Midbrain (tissue), 1 donor: ENCODE results near the gene SLX9.
"Not testable (repeated sequence)": the region's sequence is repeated elsewhere in the genome, so short reads cannot be mapped to it uniquely, and the experiment has no call there.

Source experiments
- DNase-seq: peaks from one replicate; lab custom pipeline; 2025; lab: John Stamatoyannopoulos, UW

The SLX9 gene

GRCh38 chr21:44902268-44903049 lies 37.4 kb upstream of the SLX9 start:
- no peak for DNase-seq

- DNase-seq, result no peak
Observed at GRCh38 chr21:44903050-44903685, 36.7 kb upstream of the SLX9 start.

DNA sequence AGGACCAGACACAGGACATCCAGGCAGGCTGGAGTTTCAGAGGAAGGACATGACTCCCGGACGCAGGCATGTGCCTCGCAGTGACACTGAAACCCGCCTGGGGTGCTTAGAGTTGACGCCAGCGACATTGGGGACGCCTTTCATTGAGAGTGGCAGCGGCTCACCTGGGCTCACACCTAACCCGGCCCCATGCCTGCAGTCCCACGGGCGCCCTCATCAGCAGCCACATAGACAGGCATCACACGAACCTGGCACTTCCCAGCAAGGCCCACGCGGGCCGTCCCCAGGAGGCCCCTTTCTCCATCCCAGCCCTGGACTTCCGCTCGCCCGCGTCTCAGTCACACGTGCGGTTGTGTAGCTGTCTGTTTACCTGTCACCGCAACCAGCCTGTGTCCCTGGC lies 36.1 kb upstream of the SLX9 start:
- no peak for DNase-seq

DNA sequence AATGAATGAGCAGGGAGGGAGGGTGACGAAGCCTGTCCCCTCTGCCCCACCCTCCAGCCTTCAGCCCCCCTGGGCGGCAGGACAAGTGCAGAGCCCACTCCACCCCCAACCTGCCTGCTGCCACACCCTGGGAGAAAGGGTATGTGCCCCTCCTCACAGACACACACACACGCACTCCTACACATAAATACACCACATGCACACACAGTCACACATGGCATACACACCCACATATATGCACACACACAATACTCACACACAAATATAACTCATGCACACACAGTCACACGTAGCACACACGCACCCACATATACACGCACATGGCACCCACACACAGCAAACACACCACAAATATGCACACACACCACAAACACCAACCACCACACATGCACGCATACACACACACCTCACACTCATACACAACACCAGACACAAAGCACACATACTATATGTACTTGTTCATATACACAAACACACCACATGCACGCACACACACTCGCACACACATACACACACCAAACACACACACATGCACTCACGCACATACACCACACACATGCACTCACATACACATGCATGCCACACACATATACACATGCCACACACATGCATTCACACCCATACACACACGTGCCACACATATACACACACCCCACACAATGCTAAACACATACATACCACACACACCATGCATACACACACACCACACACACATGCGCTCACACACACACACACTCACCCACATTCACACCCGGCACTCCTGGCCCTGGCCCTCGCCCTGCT lies 35.5 kb upstream of the SLX9 start:
- DNase-seq, result no peak

DNA sequence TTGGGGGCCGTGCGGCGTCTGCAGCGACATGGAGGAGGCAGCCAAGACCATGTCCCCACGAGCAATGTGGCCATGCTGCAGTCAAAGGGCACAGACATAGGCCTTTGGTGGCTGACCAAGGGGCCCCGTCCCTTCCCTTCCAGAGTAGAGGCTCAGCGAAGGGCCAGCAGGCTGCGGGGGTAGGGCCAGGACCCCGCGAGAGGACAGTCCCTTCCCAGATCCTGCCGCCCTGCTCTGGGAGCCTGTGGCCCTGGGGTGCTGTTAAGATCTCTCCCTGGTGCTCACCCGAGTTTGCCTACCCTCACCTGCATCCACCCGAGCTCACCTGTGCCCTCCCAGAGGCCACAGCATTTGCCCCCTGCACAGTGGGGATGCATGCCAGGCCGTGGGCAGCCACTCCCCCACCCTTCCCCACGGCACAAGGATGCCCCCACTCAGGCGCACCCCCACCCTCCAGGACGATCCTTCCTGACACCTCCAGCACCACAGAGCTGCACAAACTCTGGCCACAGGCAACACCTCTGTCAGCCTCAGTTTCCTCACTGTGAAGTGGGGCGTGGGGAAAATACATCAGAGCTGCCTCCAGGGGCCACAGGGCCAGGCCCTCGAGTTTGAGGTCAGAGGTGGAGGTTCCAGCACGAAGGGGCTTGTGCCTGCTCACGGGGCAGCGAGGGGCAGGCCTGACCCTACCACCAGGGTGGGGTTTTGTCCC lies 34.7 kb upstream of the SLX9 start:
- no peak for DNase-seq

GRCh38 chr21:44905728-44906090 lies 34.1 kb upstream of the SLX9 start:
- no peak for DNase-seq

DNA sequence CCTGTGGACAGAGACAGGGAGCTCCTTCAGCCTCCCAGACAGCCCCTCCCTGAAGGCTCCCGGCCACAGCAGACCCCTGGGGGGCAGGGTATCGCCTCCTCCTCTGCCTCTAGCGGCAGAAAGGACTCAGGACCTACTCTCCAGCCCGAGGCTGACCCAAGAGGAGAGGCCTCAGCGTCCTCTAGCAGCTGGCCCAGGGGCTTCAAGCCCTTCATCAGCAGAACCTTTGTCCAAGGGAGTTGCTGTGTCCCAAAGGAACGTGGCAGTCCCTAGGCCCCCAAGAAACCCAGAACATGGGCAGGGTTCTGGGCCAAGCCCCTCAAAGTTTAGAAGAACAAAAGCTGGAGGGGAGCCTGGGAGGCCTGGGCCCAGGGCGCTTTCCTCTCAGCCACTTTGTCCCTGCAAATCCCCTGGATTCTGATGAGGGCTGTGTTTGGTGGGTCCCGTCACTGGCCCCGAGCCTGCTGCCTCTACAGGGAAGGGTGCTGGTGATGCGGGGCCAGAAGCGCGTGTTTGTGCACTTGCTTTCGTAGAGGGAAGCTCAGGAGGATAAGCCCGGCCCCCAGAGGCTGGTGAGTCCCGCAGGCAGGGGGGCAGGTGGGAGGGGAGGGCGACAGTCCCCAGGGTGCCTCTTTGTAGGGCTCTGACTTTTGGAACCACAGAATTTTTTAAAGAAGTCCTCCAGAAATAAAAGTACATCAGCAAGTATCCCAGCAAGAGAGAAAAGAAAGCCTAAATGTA lies 32.4 kb upstream of the SLX9 start:
- DNase-seq, result no peak

DNA sequence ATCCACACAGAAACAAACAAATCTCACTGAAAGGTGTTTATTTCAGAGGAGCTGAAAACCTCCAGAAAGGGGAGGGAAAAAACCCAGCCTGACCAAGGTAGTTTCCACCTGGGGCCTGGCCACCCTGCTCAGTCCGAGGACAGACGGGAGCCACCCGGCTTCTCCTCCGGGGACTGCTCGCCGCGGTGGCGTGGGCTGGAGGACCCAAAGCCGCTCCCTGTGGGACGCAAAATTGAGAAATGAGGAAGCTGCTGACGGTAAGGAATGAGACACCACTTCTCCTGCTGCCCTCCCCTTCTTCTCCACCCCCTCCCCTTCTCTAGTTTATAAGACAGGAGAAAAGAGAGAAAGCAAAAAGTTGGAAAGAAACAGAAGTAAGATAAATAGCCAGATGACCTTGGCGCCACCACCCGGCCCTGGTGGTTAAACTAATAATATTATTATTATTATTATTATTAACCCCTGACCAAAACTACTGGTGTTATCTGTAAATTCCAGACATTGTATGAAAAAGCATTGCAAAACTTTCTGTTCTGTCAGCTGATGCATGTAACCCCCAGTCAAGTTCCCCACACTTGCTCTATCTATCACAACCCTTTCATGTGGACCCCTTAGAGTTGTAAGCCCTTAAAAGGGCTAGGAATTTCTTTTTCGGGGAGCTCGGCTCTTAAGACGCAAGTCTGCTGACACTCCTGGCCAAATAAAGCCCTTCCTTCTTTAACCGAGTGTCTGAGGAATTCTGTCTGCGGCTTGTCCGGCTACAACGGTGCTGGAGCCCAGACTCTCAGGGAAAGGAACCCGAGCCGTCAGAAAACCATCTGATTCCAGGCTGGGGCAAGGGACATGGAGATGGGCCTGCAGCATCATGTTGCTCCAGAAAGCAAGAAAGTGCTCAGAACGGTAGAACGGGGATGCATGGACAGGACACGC lies 31.6 kb upstream of the SLX9 start:
- DNase-seq, result peak; percentile 18

GRCh38 chr21:44908908-44909307 lies 30.9 kb upstream of the SLX9 start:
- DNase-seq, result no peak

DNA sequence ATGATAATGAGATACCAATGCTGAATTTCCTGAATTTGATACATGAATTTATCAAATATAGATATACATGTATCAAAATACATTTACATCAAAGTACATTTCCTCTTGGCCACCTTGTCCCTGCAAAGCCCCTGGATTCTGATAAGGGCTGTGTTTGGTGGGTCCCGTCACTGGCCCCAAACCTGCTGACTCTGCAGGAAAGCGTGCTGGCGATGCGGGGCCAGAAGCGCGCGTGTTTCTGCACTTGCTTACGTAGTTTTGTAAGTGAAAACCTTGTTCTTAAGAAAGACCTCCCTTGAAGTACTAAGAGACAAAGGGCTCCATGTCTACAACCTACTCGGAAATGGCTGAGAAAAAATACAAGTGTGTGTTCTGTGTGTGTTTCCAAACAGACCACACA lies 30.1 kb upstream of the SLX9 start:
- no peak for DNase-seq

GRCh38 chr21:44910229-44911067 lies 29.4 kb upstream of the SLX9 start:
- DNase-seq, result no peak

DNA sequence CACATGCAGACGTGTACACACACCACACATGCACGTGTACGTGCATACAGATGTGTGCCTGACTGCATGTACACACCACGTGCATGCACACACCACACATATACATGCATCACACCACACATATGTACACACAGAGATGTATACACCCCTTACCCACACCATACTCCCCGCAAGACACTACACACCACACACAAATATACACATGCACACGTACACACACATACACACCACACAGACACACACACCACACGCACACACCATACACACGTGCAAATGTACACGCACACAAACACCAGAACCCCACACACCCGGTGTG lies 28.8 kb upstream of the SLX9 start:
- no peak for DNase-seq

GRCh38 chr21:44911384-44912157 lies 28.3 kb upstream of the SLX9 start:
- DNase-seq, result peak; percentile 77

- no peak for DNase-seq
Observed at GRCh38 chr21:44912158-44912473, 27.7 kb upstream of the SLX9 start.

- DNase-seq, result not testable (repeated sequence)
Observed at GRCh38 chr21:44912506-44913412, 27.1 kb upstream of the SLX9 start.

DNA sequence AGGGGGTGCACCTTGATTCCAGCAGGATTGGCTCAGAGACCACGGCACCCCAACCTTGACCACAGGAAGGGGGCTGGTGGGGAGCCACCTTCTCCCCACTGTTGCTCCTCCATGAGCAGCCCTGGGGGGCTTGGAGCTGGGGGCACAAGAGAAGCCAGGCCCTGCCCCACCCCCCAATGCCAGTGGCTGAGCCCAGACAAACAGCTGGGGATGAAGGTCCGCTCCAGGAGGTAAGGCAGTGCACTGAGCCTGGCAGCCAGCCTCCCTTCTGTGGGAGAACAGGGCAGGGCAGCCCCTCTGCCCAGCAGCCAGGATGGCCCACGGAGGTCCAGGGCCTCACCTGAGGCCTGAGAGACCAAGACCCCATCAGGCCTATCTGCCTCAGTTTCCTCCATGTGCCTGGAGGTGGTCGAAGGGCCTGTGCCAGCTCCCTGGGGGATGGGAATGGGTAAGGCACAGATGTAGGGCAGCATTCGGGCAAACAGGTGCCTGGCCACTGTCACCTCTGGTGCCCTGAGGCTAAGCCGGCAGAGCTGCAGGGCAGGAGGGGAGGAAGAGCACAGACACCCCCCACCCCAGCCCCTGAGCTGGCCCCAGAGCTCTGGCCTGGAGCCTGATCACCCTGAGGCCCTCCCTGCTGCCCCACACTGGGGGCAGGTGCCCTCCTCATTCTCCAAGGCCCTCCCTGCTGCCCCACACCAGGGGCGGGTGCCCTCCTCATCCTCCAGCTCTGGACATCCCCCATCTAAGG lies 26.2 kb upstream of the SLX9 start:
- no peak for DNase-seq

DNA sequence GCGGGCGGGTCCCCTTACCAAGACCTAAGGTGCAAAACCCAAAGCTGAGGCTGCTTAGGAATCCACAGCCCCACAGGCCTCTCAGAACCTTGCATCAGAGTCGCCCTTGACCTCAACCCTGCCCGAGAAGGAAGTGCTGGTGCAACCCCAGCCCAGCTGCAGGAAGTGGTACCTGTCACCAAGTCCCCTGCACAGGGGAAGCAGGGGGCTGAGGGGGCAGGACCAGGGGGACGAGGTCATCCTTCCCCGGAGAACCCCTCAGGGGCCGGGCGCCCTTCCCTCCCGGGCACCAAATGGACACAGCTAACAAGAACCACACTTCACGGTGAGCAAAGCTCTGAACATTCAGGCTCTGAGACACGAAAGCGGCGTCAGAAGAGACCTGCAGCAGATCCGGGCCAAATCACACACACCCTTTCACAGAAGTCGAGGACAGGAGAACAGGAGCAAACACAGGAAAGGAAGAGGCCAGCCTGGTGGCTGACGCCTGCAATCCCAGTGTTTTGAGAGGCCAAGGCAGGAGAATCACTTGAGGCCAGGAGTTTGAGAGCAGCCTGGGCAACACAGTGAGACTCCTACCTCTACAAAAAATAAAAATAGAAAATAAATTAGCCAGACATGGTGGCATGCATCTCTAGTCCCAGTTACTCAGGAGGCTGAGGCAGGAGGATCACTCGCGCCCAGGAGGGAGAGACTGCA lies 25.5 kb upstream of the SLX9 start:
- no peak for DNase-seq
